AG10803 (cell line): ENCODE measurements around the gene TINAGL1.

Experiments
- DNase-seq: peaks from one replicate; pipeline ENCODE4 v3.0.0; 2010; ENCODE audit warnings: low read depth
- H3K4me3 ChIP-seq: 2 replicates; pipeline ENCODE4 v1.5.1; 2011; ENCODE audit warnings: mild to moderate bottlenecking, low read length, control low read depth
- TF ChIP-seq, protein P1 (sequence below): conservative IDR thresholded peaks from 2 replicates; pipeline ENCODE4 v1.5.1; 2011; ENCODE audit warnings: mild to moderate bottlenecking, low read length, control low read depth, inconsistent platforms

The TINAGL1 gene

DNA sequence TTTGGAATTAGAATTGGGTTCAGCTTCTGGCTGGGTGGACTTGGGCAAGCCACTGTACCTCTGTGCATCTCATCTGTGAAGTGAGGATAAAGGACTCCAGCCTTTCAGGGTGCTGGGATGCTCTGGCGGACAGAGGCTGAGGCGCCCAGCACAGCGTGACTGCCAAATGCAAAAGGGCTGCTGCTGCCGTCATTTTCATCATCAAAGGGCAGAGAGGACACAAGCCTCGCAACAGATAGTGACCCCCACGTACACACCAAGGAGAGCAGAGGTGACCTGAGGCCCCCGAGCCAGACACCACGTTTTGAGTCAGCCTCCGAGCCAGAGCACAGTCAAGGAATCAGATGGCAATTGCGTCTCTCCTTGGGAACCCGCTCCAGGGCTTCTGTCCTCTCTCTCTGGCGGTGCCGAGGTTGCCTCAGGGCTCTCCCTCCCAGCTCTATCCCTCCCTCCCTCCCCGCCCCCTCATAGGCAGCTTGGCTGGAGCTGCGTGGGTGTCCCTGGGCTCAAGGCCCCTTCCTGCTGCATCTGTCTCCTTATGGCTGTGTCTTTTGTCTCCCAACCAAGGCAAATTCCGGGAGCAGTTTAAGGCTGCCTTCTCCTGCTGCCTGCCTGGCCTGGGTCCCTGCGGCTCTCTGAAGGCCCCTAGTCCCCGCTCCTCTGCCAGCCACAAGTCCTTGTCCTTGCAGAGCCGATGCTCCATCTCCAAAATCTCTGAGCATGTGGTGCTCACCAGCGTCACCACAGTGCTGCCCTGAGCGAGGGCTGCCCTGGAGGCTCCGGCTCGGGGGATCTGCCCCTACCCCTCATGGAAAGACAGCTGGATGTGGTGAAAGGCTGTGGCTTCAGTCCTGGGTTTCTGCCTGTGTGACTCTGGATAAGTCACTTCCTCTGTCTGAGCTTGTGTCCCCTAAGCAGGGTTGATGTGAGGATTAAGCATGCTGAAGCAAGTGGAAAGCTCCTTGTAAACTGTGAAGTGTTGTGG lies 50.2 kb downstream of the TINAGL1 start:
- peak; percentile 49 for DNase-seq
- H3K4me3 ChIP-seq = no peak overlapping the region
- TF ChIP-seq, protein P1, sequence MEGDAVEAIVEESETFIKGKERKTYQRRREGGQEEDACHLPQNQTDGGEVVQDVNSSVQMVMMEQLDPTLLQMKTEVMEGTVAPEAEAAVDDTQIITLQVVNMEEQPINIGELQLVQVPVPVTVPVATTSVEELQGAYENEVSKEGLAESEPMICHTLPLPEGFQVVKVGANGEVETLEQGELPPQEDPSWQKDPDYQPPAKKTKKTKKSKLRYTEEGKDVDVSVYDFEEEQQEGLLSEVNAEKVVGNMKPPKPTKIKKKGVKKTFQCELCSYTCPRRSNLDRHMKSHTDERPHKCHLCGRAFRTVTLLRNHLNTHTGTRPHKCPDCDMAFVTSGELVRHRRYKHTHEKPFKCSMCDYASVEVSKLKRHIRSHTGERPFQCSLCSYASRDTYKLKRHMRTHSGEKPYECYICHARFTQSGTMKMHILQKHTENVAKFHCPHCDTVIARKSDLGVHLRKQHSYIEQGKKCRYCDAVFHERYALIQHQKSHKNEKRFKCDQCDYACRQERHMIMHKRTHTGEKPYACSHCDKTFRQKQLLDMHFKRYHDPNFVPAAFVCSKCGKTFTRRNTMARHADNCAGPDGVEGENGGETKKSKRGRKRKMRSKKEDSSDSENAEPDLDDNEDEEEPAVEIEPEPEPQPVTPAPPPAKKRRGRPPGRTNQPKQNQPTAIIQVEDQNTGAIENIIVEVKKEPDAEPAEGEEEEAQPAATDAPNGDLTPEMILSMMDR = no peak

DNA sequence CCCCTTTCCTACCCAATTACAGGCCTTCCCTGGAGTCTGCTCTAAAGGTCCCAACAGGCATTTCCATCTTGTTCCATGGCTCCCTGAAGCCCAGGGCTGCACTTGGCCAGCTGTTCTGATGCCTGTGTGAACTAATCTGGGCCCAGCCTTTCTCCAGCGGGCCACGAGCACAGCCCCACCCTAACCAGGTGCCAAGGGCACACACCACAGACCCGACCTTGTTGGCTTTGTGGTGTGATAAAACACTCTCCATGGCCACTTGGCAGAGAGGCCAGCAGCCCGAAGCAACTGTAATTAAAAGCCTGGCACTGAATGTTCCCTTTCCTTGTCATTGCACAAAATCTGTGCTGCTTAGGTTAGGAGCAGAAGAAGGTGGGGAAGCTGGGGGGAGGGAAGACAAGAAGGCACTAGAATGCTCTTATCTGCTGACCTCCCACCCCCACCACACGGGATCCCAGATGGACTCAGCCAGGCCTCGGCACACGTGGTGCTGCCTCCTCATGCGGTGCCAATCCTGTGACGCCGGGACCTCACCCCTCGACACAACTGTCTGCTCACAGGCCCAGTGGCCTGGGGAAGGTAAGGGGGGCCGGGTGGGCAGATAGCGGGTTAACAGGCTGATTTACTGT lies 51.1 kb downstream of the TINAGL1 start:
- no peak for DNase-seq
- TF ChIP-seq, protein P1 = no peak
- H3K4me3 ChIP-seq = no peak overlapping the region

DNA sequence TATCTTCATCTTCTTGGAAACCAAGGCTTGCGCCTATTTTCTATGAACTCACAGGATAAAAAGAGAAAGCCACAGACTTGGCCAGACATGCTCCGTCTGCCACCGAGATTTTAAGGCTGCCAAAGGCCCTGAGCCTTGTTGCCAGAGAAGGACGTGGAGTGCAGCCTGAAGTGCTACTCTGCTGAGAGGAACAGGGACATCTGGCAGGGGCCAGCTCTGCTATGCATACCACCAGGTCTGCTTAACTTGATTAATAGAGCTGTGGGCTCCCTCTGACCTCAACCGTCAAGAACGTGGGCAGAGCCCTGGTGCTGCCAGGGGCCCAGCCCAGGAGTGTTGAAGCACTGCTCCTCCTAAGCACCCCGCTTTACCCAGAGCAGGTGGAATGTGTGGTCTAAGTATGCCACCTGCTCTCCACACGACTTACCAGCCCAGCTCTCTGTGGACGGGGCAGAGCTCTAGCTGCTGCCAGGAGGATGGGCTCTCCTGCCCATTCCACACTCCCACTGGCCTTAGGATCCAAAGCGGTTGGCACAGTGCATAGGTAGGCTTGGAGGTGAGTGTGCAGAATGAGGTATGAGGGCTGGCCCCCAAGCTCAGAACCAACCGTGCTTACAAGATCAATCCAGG lies 51.7 kb downstream of the TINAGL1 start:
- DNase-seq = peak; percentile 71
- TF ChIP-seq, protein P1 = no peak
- H3K4me3 ChIP-seq = no peak overlapping the region

DNA sequence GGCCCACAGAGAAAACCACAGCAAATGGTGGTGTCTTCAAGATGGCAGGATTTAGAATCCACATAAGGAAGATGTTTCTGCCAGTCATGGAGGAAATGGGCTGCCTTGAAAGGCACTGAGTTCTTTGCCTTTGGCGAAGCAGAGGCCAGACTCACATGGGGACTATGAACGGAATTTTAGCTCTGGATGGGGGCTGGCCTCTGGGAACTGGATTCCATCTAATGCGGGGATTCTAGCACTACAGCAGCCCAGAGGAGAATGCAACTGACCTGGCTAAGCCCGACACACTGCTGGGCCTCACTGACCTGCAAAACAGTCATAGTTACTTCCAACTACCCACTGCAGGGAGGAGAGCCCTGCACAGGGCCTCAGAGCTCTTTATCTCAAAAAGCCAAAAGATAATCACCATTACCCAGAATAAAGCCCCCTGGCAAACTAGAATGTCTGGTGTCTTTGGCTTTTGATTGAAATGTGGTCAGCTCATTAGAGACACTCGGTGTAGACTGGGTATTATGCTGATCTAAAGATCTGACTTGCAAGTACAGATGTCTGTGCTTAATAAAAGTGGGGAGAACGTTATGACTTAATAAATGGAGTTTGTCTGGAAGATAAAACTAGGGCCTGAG lies 52.7 kb downstream of the TINAGL1 start:
- no peak overlapping the region for H3K4me3 ChIP-seq
- DNase-seq = no peak
- TF ChIP-seq, protein P1 = no peak

DNA sequence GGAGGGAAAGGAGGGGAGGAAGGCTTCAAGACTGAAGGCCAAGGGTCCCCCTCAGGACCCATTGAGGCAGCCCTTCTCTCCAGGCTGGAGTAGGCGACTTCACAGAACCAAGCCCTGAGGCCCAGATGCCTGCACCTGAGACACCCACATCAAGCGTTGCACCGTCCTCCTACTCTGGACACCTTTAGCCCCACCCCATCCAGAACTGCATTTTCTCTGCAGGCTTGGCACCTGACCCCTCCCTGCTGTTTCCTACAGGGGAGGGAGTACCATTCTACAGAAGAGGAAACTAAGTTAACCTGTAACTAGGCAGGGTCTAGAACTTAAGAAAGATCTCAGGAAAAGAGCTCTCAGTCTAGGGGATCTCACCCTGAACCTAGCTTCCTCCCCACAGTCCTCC lies 56.3 kb downstream of the TINAGL1 start:
- DNase-seq = no peak
- TF ChIP-seq, protein P1 = no peak
- H3K4me3 ChIP-seq = no peak overlapping the region

DNA sequence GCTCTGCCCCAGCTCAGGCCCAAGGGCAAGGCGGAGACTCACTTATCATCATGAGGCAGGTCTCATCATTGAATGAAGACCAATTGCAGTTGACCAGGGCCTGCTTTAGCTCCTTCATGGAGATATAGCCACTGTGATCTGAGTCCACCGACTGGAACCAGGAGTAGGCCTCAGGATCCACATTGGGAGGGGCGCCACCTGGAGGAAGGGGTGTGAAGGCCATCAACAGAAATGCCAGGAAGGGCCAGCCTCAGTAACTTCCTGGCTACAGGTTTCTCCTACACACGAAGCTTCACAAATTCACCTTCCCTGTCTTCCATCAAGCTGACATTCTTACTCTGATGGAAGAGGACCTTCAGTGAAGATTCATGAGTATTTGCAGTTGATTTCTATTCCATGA lies 56.8 kb downstream of the TINAGL1 start:
- no peak overlapping the region for H3K4me3 ChIP-seq
- no peak for DNase-seq
- TF ChIP-seq, protein P1 = peak; percentile 59
